ENCODE data around the gene IFT81. TPM values are rescaled to one million over a fixed set of nuclear protein-coding genes. Genes with fewer than 3 reads are reported as not detected.

Gene IFT81
- total RNA-seq, 4 donors from 2014 or later: 11.5 to 36.1 (median 21.8) TPM

DNA sequence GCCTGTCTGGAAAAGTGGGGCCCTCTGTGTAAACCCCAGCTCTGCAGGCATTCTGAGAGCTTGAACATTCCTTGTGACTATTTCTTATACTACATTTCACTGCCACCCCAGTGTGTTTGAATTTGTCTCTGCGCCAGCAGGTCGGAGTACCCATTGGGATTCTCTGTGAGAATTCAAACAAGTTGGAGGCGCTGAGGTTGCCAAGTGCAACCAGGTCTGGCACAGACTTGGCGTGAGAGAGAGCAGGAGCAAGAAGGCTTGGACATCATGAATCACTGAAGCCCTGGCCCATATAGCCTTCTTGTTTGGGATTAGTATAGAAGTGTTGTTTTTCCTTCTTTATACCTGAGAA, 123.9 kb downstream of the IFT81 start:
- DNase-seq (ENCODE audit: low spot score in 2 of 2): no peak
- H3K27me3 ChIP-seq: no peaks in the 10 kb centered on the region
- H3K27ac ChIP-seq: peak overlapping the region in 1 of 4 donors; percentile 71
- H3K36me3 ChIP-seq: peaks cover 0 to 35% (median 0%) of the 10 kb centered on the region in 3 donors
- 89 to 96% methylated on average over 4 of the region's 4 CpGs for WGBS, 2 donors
- no peak for TF ChIP-seq POLR2A (IDR thresholded peaks at IDR 0.05)
- TF ChIP-seq, protein P1, sequence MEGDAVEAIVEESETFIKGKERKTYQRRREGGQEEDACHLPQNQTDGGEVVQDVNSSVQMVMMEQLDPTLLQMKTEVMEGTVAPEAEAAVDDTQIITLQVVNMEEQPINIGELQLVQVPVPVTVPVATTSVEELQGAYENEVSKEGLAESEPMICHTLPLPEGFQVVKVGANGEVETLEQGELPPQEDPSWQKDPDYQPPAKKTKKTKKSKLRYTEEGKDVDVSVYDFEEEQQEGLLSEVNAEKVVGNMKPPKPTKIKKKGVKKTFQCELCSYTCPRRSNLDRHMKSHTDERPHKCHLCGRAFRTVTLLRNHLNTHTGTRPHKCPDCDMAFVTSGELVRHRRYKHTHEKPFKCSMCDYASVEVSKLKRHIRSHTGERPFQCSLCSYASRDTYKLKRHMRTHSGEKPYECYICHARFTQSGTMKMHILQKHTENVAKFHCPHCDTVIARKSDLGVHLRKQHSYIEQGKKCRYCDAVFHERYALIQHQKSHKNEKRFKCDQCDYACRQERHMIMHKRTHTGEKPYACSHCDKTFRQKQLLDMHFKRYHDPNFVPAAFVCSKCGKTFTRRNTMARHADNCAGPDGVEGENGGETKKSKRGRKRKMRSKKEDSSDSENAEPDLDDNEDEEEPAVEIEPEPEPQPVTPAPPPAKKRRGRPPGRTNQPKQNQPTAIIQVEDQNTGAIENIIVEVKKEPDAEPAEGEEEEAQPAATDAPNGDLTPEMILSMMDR (IDR thresholded peaks at IDR 0.05): no peak
- no peak overlapping the region for H3K4me3 ChIP-seq
- peaks cover 0 to 16% (median 3%) of the 10 kb centered on the region in 4 donors for H3K4me1 ChIP-seq
- peaks cover 0 to 3% (median 0%) of the 10 kb centered on the region in 4 donors for H3K9me3 ChIP-seq

DNA sequence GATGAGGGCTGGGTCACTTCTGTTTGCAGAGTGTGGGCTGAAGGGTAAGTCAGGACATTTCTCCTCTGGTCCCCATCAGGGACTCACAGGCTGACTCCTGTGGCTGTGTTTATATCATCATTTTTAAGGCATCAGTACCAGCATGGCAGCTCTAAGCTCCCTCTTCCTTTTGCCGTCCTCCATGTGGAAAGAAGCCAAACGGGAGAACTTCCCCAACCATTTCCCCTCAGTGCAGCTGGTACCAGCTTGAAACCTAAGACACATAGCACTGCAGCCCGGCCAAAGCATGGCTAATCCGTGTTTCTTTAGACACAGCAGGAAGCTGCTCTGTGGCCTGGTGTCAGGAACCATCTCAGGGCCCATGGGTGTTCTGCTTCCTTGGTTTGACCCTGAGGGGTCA, 124.9 kb downstream of the IFT81 start:
- Histone ChIP-seq H3K27ac (peak overlapping the region in 2 of 4 donors; percentile 53 to 71), H3K36me3 (peaks cover 0 to 24% (median 0%) of the 10 kb centered on the region in 3 donors), H3K4me3 (no peak overlapping the region), H3K27me3 (no peaks in the 10 kb centered on the region), H3K9me3 (peaks cover 0 to 3% (median 0%) of the 10 kb centered on the region in 4 donors), H3K4me1 (peaks cover 0 to 26% (median 3%) of the 10 kb centered on the region in 4 donors)
- TF ChIP-seq, protein P1 (IDR thresholded peaks at IDR 0.05): no peak
- TF ChIP-seq EP300 (IDR thresholded peaks at IDR 0.05): no peak
- peak in 1 of 2 donors; percentile 20 for DNase-seq (ENCODE audit: low spot score in 2 of 2)
- WGBS, 2 donors: 33% methylated on average over 4 of the region's 4 CpGs

DNA sequence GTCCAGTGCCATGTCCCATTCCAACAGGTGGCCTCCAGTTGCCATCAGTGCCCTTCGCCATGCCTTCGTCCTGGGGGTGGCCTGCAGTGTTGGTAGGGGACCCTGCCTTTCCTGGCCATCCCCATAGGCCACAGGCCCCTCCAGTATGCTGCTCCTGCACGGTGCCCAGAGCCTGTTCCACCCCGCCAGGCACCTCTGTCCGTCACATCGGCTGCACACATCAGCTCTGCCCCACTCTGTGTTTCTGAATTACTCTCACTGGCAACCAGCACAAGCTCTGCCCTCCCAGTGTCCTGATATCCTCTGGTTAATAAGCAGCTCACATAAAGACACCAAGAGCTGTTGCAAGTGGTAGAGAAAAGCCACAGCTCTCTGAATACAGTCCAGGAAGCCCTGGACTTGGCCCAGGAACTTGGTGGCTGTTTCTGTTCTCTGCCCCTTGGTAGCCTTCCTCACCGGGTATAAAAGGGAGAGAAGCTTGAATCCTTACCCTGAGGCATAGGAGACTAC, 125.6 kb downstream of the IFT81 start:
- Histone ChIP-seq H3K36me3 (peaks cover 0 to 18% (median 0%) of the 10 kb centered on the region in 3 donors), H3K27ac (peak overlapping the region in 2 of 4 donors; percentile 53 to 71), H3K9me3 (peaks cover 0 to 3% (median 0%) of the 10 kb centered on the region in 4 donors), H3K4me1 (peaks cover 0 to 26% (median 3%) of the 10 kb centered on the region in 4 donors), H3K27me3 (no peaks in the 10 kb centered on the region), H3K4me3 (no peak overlapping the region)
- DNase-seq (ENCODE audit: low spot score in 2 of 2): no peak
- TF ChIP-seq POLR2A (IDR thresholded peaks at IDR 0.05): no peak
- 75% methylated on average over 7 of the region's 7 CpGs for WGBS, 2 donors

DNA sequence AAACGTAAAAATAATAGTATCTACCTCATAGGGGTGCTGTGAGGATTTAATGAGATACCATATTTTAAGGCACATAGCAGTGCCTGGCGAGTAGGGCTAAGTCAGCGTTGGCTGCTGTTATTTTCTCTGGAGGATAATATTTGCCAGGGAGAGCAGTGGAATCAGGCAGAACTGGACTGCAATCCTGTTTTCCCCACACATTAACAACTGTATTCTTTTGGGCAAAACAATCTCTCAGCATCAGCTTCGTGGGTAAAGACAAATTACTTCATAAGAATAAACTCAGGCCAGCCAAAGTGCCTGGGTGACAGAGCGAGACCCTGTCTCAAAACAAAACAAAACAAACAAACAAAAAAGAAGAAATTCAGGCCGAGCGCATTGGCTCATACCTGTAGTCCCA, 127.2 kb downstream of the IFT81 start:
- no peak for DNase-seq (ENCODE audit: low spot score in 2 of 2)
- no peak for TF ChIP-seq EP300 (IDR thresholded peaks at IDR 0.05)
- TF ChIP-seq, protein P1 (IDR thresholded peaks at IDR 0.05): no peak
- TF ChIP-seq POLR2A (IDR thresholded peaks at IDR 0.05): no peak
- no peaks in the 10 kb centered on the region for H3K27me3 ChIP-seq
- H3K4me1 ChIP-seq: peaks cover 0 to 26% (median 3%) of the 10 kb centered on the region in 4 donors
- H3K4me3 ChIP-seq: no peak overlapping the region
- H3K27ac ChIP-seq: no peak overlapping the region
- 80 to 81% methylated on average over 7 of the region's 7 CpGs for WGBS, 2 donors
- no peaks in the 10 kb centered on the region for H3K9me3 ChIP-seq
- H3K36me3 ChIP-seq: peaks cover 0 to 4% (median 0%) of the 10 kb centered on the region in 3 donors

DNA sequence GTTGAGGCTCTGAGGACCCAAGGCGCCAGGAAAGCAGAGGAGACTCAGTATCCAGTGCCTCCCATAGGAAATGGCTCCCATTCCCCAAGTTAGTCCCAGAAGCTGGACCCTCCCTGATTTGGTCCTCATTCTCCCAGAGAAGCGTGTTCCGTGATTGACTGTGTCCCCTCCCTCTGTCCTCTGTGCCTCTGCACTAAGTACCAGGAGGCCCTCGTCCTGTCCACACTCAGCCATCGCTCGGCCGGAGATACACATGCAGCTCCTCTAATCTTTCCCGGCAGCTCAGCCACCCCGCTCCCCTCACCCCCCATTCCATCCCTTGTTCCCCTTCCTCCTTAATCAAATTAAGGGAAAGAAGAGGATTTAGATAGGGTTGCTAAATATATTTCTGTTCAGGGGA, 128.6 kb downstream of the IFT81 start:
- Histone ChIP-seq H3K9me3 (no peaks in the 10 kb centered on the region), H3K27me3 (no peaks in the 10 kb centered on the region), H3K36me3 (no peaks in the 10 kb centered on the region), H3K4me1 (peaks cover 0 to 22% (median 3%) of the 10 kb centered on the region in 4 donors), H3K4me3 (no peak overlapping the region), H3K27ac (peak overlapping the region in 2 of 4 donors; percentile 58 to 60)
- TF ChIP-seq EP300 (IDR thresholded peaks at IDR 0.05) (no peak), POLR2A (IDR thresholded peaks at IDR 0.05) (no peak)
- TF ChIP-seq, protein P1 (IDR thresholded peaks at IDR 0.05): no peak
- 76 to 85% methylated on average over 9 of the region's 9 CpGs for WGBS, 2 donors
- no peak for DNase-seq (ENCODE audit: low spot score in 2 of 2)

Measured in tibial nerve (tissue), 4 donors.